HepG2 (cell line): ENCODE results near the gene EHD1.

Experiments
- NFE2L2 ChIP-seq: fragments of 150-350 bp; IDR thresholded peaks from 2 replicates; pipeline ENCODE4 v1.6.1; 2014; ENCODE audit warnings: low read length
- PTBP1 ChIP-seq: fragments of 200-400 bp; formaldehyde crosslinking; IDR thresholded peaks from 2 replicates; pipeline ENCODE4 v1.6.1; 2018; ENCODE audit warnings: low read length, low read depth; ENCODE audit not compliant: poor library complexity, severe bottlenecking
- SNRNP70 ChIP-seq: fragments of 200-400 bp; formaldehyde crosslinking; IDR thresholded peaks from 2 replicates; pipeline ENCODE4 v1.6.1; 2017; ENCODE audit warnings: mild to moderate bottlenecking, low read depth, low read length, moderate library complexity
- TBP ChIP-seq: sonication (generic); formaldehyde crosslinking; IDR thresholded peaks from 2 replicates; pipeline ENCODE4 v1.5.0; 2020; ENCODE audit warnings: missing genetic modification reagents
- ZKSCAN1 ChIP-seq: fragments of 150-350 bp; IDR thresholded peaks from 2 replicates; pipeline ENCODE4 v1.6.1; 2014; ENCODE audit warnings: low read length
- ZNF12 ChIP-seq: sonication (generic); formaldehyde crosslinking; IDR thresholded peaks from 2 replicates; pipeline ENCODE4 v1.5.0; 2020; ENCODE audit warnings: missing genetic modification reagents
- TF ChIP-seq, protein P1 (sequence below): IDR thresholded peaks from 2 replicates; pipeline ENCODE4 v1.6.1; 2016; ENCODE audit warnings: mild to moderate bottlenecking

GRCh38 chr11:64872790-64873488 is 5.5 kb downstream of the EHD1 start:
- no peak for TF ChIP-seq ZKSCAN1
- TF ChIP-seq ZNF12, result no peak
- no peak for TF ChIP-seq NFE2L2
- TF ChIP-seq, protein P1, sequence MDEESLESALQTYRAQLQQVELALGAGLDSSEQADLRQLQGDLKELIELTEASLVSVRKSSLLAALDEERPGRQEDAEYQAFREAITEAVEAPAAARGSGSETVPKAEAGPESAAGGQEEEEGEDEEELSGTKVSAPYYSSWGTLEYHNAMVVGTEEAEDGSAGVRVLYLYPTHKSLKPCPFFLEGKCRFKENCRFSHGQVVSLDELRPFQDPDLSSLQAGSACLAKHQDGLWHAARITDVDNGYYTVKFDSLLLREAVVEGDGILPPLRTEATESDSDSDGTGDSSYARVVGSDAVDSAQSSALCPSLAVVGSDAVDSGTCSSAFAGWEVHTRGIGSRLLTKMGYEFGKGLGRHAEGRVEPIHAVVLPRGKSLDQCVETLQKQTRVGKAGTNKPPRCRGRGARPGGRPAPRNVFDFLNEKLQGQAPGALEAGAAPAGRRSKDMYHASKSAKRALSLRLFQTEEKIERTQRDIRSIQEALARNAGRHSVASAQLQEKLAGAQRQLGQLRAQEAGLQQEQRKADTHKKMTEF (CRISPR knock-in tag), result no peak
- no peak for TF ChIP-seq PTBP1
- no peak for TF ChIP-seq SNRNP70
- TF ChIP-seq TBP, result no peak
